KBM-7 (cell line): ENCODE data around the gene ZNF763.
"Not testable (repeated sequence)": the region's sequence is repeated elsewhere in the genome, so short reads cannot be mapped to it uniquely, and the experiment has no call there.

Experiments
- DNase-seq: peaks from one replicate; pipeline ENCODE4 v3.0.0-alpha.2; 2015
- in situ Hi-C: fragments of 300-500 bp; cut with MboI; formaldehyde crosslinking; loops from 2 replicates; pipeline ENCODE4 v1.14.3; 2020; ENCODE audit warnings: low sequenced_read_pairs, low pct_unique_long_range_greater_than_20kb, mixed read lengths

ZNF763 gene

DNA sequence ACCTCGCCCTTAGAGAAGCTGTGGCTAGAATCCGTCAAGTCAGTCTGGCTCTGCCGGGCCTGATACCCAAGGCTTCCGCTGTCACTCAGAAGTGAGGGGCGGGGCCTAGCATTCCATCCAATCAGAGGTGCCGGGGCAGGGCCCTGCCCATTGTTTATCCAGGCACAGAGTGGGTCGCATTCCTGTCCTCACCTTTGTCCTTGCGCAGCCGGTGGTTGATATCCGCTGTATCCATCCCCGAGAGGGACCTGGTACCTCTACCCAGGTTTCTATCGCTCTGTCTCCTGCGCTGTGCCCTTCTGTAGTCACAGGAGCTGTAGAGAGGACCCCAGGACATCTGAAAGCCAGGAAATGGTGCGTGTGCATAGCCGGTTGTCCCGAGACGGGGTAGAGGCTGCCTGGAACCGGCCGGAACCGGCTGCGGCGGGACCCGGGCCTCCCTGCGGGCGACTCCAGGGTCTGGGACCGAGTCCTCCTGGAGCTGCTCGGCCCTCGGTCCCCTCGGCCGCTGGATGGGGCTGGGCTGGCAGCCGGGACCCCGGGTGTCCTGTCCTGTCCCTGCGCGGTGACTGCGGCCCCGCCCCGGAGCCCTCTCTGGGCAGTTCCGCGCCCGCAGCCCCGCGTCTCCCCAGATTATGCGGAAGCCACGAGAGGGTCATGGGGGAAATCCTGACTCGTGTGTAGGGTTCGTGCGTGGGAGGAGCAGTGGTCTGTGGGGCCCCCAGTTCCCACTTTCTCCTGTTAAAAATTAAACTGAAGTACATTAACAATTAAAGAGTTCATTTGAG lies at the start of gene ZNF763:
TSS of gene ZNF763 (plus strand) at position 183 of the 788 bp plus-strand sequence. CDS start at position 352, 169 bp downstream.
- in situ Hi-C loops: no loop called here
- DNase-seq: no peak

DNA sequence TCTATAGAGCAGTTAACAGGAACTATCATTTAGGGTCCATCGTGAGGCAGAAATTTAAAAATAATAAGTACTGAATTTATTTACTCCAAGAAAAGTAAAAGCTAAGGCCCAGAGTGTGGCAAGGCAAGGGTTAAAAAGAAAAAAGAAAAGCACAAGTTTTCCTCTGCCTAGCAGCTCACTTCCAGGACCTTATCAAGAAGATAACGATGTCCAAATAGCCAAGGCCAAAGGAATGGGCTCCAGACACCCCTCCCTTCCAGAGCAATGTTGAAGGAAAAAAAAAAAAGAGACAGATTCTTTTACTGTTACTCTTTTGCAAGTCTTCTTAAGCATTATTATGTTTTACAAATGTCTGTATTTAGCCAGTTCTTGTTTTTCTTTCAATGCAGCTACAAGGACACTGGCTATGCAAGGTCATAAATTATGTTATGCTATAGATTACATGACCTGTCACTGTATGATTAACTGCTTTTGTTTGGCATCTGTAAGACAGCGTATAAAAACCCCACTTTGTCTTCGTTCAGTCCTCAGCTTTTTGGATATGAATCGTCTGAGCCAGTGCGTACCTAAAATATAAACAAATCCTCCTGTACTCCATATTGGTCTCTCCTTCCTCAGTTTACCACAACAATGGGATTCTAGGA lies 42.9 kb upstream of the ZNF763 start:
- in situ Hi-C loops: no loop called here
- DNase-seq: no peak

DNA sequence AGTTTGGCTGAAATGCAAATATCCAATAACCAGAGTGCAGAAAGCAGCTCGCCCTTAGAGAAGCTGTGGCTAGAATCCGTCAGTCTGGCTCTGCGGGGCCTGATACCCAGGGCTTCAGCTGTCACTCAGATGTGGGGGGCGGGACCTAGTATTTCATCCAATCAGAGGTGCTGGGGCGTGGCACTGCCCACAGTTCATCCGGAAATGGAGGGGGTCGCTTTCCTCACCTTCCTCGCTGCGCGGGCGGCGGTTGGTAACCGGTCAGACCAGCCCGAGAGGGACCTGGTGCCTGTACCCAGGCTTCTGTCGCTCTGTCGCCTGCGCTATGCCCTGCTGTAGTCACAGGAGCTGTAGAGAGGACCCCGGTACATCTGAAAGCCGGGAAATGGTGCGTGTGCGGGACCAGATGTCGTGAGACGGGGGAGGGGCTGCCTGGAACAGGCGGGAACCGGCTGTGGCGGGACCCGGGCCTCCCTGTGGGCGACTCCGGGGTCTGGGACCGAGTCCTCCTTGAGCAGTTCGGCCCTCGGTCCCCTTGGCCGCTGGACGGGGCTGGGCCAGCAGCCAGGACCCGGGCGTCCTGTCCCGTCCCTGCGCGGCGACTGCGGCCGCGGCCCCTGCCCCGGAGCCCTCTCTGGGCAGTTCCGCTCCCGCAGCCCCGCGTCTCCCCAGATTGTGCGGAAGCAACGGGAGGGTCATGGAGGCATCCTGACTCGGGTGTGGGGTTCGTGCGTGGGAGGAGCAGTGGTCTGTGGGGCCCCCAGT lies 39.8 kb upstream of the ZNF763 start, which contains the start of gene ZNF700:
TSS of gene ZNF700 (plus strand) at position 222 of the 765 bp plus-strand sequence. CDS start at position 326, 104 bp downstream.
- in situ Hi-C loops: no loop called here
- peak; percentile 96 for DNase-seq

DNA sequence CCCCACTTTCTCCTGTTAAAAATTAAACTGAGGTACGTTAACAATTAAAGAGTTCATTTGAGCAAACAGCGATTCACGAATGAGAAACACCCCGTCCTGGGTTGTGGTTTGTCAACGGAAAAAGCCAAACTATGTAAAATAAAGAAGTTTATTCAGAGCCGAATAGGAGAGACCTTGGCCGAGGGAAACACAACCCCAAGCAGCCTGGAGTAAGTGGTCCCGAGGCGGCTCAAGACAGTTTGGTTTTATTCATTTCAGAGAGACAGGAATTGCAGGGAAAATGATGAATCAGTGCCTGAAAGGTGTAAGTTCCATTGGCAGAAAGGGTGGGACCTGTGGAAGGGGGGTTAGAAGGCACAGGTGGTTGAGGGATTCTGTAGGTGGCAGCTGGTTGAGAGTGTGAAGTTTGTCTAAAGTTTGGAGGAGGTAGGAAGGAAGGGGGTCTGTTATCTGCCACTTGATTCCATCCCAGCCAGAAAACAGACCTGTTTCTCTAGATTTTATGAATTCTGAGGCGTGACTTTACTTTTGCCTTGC lies 39.1 kb upstream of the ZNF763 start:
- DNase-seq, in situ Hi-C loops: not testable (repeated sequence)

DNA sequence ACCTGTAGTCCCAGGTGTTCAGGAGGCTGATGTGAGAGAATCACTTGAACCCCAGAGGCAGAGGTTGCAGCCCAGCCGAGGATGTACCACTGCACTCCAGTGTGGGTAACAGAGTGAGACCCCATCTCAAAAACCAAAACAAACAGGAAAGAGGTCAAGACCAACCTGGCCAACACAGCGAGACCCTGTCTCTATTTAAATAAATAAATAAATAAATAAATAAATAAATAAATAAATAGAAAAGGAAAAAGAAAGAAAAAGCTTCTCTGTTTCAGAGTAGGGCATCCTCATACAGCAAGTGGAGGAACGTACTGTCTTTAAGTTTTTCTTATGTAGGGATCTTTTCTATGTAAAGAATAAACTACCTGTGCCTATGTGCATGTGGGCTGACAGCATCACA lies 37.6 kb upstream of the ZNF763 start:
- in situ Hi-C loops: no loop called here

DNA sequence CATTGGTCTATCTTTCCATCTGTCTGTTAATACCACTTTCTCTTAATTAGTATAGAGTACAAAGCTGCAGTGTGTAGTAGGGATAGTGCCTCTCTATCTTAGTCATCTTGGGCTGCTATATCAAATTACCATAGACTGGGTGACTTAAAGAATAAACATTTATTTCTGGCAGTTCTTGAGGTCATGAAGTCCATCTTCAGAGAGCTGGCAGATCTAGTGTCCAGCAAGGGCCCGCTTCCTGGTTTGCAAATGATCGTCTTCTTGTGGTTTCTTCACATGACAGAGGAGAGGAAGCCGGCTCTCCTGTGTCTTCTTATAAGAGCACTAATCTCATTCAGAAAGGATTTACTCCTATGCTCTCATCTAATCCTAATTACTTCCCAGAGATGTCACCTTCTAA lies 33.8 kb upstream of the ZNF763 start:
- DNase-seq: no peak
- in situ Hi-C loops: no loop called here

More for the DNA sequence above, 37.6 kb upstream of the ZNF763 start:
- DNase-seq: no peak

DNA sequence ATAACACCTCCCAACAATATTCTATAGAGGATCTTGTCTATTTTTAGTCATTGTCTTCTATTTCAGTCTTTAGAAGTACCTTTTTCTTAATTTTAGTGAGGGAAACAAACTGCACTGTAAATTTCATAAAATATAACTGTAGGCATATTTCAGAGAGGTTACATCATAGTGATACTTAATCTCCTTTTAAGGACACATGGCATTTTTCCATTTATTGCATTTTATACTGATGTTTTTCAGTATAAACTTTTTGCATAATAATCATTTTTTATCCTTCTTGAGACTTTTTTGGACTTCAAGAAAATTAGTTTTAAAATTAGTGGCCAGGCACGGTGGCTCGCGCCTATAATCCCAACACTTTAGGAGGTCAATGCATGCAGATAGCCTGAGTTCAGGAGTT lies 33.3 kb upstream of the ZNF763 start:
- DNase-seq: no peak
- in situ Hi-C loops: no loop called here

DNA sequence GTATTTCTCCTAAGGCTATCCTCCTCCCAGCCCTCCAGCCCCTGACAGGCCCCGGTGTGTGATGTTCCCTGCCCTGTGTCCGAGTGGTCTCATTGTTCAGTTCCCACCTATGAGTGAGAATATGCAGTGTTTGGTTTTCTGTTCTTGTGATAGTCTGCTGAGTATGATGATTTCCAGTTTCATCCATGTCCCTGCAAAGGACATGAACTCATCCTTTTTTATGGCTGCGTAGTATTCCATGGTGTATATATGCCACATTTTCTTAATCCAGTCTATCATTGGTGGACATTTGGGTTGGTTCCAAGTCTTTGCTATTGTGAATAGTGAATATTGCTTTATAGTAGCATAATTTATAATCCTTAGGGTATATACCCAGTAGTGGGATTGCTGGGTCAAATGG lies 29.0 kb upstream of the ZNF763 start:
- in situ Hi-C loops, DNase-seq: not testable (repeated sequence)

DNA sequence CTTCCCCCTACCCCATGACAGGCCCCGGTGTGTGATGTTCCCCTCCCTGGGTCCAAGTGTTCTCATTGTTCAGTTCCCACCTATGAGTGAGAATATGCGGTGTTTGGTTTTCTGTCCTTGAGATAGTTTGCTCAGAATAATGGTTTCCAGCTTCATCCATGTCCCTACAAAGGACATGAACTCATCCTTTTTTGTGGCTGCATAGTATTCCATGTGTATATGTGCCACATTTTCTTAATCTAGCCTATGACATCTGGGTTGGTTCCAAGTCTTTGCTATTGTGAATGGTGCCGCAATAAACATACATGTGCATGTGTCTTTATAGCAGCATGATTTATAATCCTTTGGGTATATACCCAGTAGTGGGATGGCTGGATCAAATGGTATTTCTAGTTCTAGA lies 26.5 kb upstream of the ZNF763 start:
- DNase-seq, in situ Hi-C loops: not testable (repeated sequence)

DNA sequence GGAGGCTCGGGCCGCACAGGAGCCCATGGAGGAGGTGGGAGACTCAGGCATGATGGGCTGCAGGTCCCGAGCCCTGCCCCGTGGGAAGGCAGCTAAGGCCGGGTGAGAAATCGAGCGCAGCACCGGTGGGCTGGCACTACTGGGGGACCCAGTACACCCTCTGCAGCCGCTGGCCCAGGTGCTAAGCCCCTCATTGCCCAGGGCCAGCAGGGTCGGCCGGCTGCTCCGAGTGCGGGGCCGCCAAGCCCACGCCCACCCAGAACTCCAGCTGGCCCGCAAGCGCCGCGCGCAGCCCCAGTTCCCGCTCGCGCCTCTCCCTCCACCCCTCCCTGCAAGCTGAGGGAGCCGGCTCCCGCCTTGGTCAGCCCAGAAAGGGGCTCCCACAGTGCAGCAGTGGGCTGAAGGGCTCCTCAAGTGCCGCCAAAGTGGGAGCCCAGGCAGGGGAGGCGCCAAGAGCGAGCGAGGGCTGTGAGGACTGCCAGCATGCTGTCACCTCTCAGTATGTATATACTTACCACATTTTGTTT lies 23.4 kb upstream of the ZNF763 start:
- in situ Hi-C loops, DNase-seq: not testable (repeated sequence)

DNA sequence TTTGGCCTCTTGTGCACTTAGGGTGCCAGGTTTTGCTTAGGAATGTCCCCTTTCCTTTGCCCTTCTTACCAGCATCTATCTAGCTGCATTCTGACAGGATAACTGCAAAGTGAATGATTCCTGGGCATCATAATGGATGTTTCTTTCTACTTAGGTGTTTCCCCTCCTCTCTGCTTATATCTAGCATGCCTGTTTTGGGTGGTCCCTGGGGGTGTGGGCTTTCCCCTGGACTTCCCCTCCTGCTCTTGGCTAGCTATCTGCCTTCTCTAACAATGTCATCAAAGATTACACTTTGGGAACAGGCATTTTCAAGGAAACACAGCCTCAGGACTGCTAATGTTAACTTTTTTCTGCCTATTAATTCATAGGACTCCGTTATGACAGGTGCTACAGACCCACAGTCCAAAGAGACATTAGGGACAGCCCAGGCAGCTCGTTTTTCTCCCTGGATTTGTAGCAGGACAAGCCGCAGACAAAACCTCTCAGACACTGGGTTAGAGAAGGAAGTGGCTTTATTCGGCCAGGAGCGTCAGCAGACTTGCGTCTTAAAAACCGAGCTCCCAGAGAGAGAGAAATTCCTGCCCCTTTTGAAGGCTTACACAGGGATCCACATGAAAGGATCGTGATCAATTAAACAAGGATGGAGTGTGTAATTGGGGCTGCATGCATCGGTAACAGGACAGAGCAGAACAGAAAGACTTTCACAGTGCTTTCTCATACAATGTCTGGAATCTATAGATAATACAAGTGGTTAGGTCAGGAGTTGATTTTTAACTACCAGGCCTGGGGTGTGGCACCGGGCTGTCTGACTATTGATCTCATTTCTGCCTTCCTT lies 22.6 kb upstream of the ZNF763 start:
- in situ Hi-C loops: no loop called here

DNA sequence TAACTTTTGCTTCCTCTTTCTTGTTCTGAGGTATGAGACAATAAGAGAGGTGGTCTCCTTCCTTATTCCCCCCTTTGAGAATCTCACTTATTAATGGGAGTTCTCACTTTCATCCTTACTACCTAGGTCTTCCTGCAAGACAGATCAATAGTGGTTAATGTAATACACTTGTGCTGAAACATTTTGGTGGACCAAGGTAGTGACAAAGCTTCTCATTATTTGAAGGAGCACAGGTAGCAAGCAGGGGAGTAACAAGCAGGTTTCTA lies 22.1 kb upstream of the ZNF763 start:
- peak; percentile 20 for DNase-seq
- in situ Hi-C loops: no loop called here

More for the DNA sequence above, 22.6 kb upstream of the ZNF763 start:
- DNase-seq: no peak

DNA sequence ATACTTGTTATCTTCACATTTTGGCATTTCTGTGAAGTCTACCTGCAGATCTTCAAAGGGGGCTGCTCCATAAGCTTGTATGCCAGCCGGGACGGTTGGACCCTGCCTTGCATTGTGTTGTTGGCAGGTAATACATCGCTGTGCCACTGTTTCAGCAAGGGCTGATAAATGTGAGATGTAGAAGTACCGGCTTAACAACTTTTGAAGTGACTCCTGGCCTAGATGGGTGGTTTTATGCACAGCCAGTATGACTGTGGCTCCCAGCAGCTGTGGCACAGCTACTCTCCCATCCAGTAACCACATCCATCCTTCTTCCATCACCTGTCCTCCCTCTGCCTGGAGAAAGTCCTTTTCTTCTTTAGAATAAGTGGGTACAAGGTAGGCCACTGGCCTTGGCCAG lies 20.2 kb upstream of the ZNF763 start:
- in situ Hi-C loops: no loop called here
- DNase-seq: no peak

DNA sequence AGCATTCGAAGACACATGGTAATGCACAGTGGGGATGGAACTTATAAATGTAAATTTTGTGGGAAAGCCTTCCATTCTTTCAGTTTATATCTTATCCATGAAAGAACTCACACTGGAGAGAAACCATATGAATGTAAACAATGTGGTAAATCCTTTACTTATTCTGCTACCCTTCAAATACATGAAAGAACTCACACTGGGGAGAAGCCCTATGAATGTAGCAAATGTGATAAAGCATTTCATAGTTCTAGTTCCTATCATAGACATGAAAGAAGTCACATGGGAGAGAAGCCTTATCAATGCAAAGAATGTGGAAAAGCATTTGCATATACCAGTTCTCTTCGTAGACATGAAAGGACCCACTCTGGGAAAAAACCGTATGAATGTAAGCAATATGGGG lies 16.2 kb upstream of the ZNF763 start:
- DNase-seq: no peak
- in situ Hi-C loops: no loop called here

DNA sequence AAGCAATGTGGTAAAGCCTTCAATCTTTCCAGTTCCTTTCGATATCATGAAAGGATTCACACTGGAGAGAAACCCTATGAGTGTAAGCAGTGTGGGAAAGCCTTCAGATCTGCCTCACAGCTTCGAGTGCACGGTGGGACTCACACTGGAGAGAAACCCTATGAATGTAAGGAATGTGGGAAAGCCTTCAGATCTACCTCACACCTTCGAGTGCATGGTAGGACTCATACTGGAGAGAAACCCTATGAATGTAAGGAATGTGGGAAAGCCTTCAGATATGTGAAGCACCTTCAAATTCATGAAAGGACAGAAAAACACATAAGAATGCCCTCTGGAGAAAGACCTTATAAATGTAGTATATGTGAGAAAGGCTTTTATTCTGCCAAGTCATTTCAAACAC lies 15.6 kb upstream of the ZNF763 start:
- in situ Hi-C loops: no loop called here
- peak; percentile 39 for DNase-seq

DNA sequence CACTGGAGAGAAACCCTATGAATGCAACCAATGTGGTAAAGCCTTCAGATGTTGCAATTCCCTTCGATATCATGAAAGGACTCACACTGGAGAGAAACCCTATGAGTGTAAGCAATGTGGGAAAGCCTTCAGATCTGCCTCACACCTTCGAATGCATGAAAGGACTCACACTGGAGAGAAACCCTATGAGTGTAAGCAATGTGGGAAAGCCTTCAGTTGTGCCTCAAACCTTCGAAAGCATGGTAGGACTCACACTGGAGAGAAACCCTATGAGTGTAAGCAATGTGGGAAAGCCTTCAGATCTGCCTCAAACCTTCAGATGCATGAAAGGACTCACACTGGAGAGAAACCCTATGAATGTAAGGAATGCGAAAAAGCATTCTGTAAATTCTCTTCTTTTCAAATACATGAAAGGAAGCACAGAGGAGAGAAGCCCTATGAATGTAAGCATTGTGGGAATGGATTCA lies 15.2 kb upstream of the ZNF763 start:
- in situ Hi-C loops: not testable (repeated sequence)
- peak; percentile 11 for DNase-seq

DNA sequence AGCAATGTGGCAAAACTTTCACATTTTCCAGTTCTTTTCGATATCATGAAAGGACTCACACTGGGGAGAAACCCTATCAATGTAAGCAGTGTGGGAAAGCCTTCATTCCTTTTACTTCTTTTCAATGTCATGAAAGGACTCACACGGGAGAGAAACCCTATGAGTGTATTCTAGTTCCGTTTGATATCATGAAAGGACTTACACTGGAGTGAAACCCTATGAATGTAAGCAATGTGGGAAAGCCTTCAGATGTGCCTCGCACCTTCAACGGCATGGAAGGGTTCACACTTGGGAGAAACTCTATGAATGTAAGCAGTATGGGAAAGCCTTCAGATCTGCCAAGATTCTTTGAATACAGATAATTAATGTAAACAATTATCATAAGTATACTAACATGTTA lies 14.5 kb upstream of the ZNF763 start:
- in situ Hi-C loops: no loop called here
- no peak for DNase-seq

DNA sequence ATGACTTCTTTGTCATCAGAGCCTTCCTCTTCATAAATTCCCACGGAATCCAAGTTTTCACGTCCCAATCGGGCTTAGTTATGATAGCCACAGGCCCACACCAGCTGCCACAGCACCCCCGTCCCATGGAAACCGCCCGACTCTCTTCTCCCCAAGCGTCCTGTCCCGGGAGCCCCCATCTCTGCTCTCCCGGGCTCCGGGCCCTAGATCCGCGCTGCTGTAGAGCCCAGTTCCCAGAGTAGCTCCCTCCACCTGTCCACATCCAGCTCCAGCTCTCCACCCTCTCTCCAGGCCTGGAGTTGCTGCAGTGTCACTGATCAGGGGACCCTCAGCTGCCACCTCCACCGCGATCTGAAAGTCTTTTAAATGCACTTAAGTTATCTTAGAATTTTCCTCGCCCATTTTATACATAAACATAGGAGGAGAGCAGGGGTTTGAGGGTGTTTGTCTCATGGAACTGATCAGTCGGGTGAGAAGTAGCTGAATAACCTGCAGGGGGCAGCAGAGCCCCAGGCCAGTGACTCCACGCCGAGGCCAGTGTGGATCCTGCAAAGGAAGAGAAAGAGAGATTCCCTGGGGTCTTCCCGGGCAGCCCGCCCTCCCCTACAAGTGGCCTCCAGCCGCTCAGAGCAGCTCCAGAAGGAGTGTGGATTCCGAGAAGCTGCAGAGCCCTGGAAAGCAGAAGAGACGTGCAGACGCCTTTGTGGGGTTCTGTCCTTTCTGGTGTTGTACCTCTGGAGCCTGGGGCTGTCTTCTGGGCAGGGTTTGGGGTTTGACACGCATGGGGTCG lies 1.1 kb upstream of the ZNF763 start:
- peak; percentile 24 for DNase-seq
- in situ Hi-C loops: no loop called here
